GM06990 (cell line): ENCODE results near the gene CALD1.

Source experiments
- DNase-seq: peaks from one replicate; pipeline ENCODE4 v3.0.0-alpha.2; 2011; ENCODE audit not compliant: insufficient read length; ENCODE audit errors: extremely low read depth
- H3K27me3 ChIP-seq: replicated peaks from 2 replicates; pipeline ENCODE4 v1.6.0; 2011; ENCODE audit warnings: low read length; ENCODE audit not compliant: control insufficient read depth, insufficient read depth
- H3K36me3 ChIP-seq: 2 replicates; pipeline ENCODE4 v1.5.1; 2011; ENCODE audit warnings: low read length; ENCODE audit not compliant: control insufficient read depth, insufficient read depth
- H3K4me3 ChIP-seq: replicated peaks from 2 replicates; pipeline ENCODE4 v1.5.1; 2011; ENCODE audit warnings: low read depth, mild to moderate bottlenecking, control low read depth, low read length
- CTCF ChIP-seq: IDR thresholded peaks from 2 replicates; pipeline ENCODE4 v1.5.1; 2011; ENCODE audit warnings: low read length, control low read depth, mild to moderate bottlenecking, inconsistent platforms; ENCODE audit not compliant: insufficient read depth, poor library complexity, severe bottlenecking

CALD1 gene

GRCh38 chr7:134736381-134736780 lies 43.1 kb upstream of the CALD1 start:
- no peak for TF ChIP-seq CTCF
- Histone ChIP-seq H3K4me3 (no peak overlapping the region), H3K36me3 (no peaks in the 10 kb centered on the region), H3K27me3 (no peaks in the 10 kb centered on the region)
- no peak for DNase-seq

- DNase-seq = no peak
- no peaks in the 10 kb centered on the region for H3K27me3 ChIP-seq
- no peak for TF ChIP-seq CTCF
- H3K4me3 ChIP-seq = no peak overlapping the region
- H3K36me3 ChIP-seq = no peaks in the 10 kb centered on the region
Measured at GRCh38 chr7:134737566-134738345, 41.7 kb upstream of the CALD1 start.

GRCh38 chr7:134739362-134739761 lies 40.1 kb upstream of the CALD1 start:
- no peak for DNase-seq
- H3K36me3 ChIP-seq = no peaks in the 10 kb centered on the region
- TF ChIP-seq CTCF = no peak
- no peak overlapping the region for H3K4me3 ChIP-seq
- no peaks in the 10 kb centered on the region for H3K27me3 ChIP-seq

- no peak for TF ChIP-seq CTCF
- Histone ChIP-seq H3K36me3 (no peaks in the 10 kb centered on the region), H3K27me3 (no peaks in the 10 kb centered on the region), H3K4me3 (no peak overlapping the region)
- DNase-seq = no peak
Measured at GRCh38 chr7:134740376-134740775, 39.1 kb upstream of the CALD1 start.

GRCh38 chr7:134741907-134742635 lies 37.4 kb upstream of the CALD1 start:
- no peaks in the 10 kb centered on the region for H3K36me3 ChIP-seq
- no peak for DNase-seq
- H3K27me3 ChIP-seq = no peaks in the 10 kb centered on the region
- H3K4me3 ChIP-seq = no peak overlapping the region
- no peak for TF ChIP-seq CTCF
